GM23338 (cell line): ENCODE data around the gene AATF.

Experiments
- CTCF ChIP-seq, 2 experiments: fragments of 200-600 bp in 1 of 2; sonication (generic) in 1 of 2; conservative IDR thresholded peaks; 2 replicates each; pipeline versions ENCODE4 v1.5.1 to v1.6.1; 2016 to 2017; ENCODE audit warnings: antibody characterized with exemption in 2 of 2, low read depth in 2 of 2, mild to moderate bottlenecking in 2 of 2, moderate library complexity in 1 of 2
- EZH2 ChIP-seq: fragments of 200-600 bp; sonication (generic); IDR thresholded peaks from one replicate; pipeline ENCODE4 v1.8.0; 2017; ENCODE audit warnings: antibody characterized with exemption, mild to moderate bottlenecking, low read depth; ENCODE audit not compliant: unreplicated experiment
- POLR2AphosphoS5 ChIP-seq: IDR thresholded peaks from 2 replicates; pipeline ENCODE4 v1.6.1; 2016; ENCODE audit warnings: antibody characterized with exemption, low read depth

GRCh38 chr17:36941265-36942010, 7.3 kb upstream of the AATF start:
- TF ChIP-seq CTCF (conservative IDR thresholded peaks at IDR 0.05; ENCODE audit: low read depth in 2 of 2): no peak
- TF ChIP-seq EZH2: peak; percentile 88
- TF ChIP-seq POLR2AphosphoS5: no peak
